CD4-positive, alpha-beta T cell treated with Interferon alpha-2 for 1 hour (primary cell): ENCODE data around the gene ADSS1.
A peak's percentile ranks its signal among the peaks of the same experiment; 100 is the strongest.
"Not testable (repeated sequence)": the region's sequence is repeated elsewhere in the genome, so short reads cannot be mapped to it uniquely, and the experiment has no call there.

ENCODE experiments used
- DNase-seq, 2 donors: peaks; one replicate each; pipeline ENCODE4 v3.0.0-alpha.2; 2020 to 2022

The ADSS1 gene

GRCh38 chr14:104717646-104718045 lies 6.4 kb upstream of the ADSS1 start:
- no peak for DNase-seq

- no peak for DNase-seq
Measured at GRCh38 chr14:104718147-104718546, 5.9 kb upstream of the ADSS1 start.

GRCh38 chr14:104718871-104719270 lies 5.2 kb upstream of the ADSS1 start:
- no peak for DNase-seq

DNA sequence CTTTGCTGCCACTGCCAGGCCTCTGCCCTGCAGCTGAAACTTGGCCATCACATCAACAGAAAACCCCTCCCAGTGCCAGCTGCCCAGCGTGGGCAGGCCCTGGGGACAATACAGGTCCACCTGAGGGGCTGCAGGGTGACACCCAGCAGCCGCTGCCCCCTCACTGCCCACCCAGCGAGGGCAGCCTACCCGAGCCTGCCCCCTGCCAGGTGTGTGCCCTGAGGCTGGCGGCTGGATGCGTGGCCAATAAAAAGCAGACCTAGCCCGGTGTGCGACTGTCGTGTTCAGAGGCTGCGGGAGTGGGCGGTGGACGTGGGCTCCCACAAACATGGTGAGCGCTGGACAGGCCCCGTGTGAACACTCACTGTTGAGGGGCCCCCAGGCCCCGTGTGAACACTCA lies 4.7 kb upstream of the ADSS1 start:
- DNase-seq, result no peak

GRCh38 chr14:104721505-104722431 lies 2.3 kb upstream of the ADSS1 start:
- DNase-seq, result no peak

DNA sequence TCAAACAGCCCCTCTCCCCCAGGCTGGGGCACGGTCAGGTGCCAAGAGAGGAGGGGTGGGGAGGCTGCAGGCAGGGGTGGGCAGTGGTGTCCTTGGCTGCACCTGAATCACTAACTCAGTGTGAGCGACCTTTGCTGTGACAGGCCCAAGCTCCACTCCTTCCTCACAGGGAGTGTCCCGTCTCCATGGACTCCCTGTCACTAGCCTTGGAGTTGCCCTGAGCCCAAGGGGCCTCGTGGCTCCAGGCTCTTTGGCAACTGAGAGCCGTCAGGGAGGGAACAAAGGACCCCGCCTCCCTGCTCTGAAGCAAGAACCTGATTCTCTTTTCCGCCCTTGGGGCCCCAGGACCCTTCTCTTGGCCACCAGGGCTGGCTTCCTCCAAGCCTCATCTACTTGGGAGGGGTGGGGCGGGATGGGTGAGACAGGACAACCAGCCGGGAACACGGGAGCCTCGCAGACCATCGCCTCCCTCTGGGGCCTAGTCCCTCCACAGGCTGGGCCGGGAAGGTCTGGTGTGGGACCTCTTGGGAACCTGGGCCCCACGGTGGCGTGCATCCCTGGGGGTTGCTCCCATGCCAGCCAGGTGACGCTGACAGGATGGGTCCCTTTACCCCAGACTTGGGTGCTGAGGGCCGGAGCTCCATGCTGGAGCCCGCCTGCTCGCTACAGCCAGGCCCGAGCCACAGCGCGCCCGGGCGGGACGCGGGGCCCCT lies 935 bp upstream of the ADSS1 start:
- no peak for DNase-seq

GRCh38 chr14:104724407-104724980 lies 465 bp downstream of the ADSS1 start:
- peak in 1 of 2 donors; percentile 17 for DNase-seq

DNA sequence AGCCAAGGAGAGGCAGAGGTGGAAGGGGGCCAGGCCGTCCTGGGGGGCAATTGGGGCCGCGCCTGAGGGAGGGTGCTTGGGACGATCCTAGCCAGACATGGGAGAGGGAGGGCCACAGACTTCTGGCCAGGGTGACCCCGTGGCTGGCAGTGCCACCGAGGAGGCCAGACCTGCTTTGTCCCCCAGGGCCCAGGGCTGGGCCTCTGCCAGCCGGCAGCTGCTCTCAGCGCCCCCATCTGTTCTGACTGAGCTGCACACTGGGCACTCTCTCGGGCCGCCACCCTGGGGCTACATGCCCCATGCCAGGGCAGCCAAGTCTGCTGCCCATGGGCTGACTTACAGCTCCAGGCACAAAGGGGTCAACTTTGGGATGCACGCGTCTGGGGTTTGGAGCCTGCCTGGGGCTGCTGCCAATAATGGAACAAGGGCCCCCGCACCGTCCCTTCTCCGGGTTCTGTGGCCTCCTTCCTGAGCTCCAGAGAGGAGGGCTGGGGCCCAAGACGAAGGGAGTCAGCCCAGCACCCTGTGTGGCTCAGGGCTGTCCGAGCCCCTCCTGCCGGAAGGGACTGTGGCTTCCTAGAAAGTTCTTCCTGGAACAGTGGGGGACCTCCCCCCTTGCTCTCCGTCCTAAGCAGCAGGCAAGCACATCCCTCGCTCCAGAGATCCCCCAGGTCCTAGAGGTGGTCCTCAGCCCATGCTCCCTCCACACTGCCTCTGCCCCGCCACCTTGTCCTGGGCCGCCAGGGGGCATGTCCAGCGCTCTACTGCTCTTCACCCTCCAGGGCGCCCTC lies 1.1 kb downstream of the ADSS1 start:
- DNase-seq, result no peak

DNA sequence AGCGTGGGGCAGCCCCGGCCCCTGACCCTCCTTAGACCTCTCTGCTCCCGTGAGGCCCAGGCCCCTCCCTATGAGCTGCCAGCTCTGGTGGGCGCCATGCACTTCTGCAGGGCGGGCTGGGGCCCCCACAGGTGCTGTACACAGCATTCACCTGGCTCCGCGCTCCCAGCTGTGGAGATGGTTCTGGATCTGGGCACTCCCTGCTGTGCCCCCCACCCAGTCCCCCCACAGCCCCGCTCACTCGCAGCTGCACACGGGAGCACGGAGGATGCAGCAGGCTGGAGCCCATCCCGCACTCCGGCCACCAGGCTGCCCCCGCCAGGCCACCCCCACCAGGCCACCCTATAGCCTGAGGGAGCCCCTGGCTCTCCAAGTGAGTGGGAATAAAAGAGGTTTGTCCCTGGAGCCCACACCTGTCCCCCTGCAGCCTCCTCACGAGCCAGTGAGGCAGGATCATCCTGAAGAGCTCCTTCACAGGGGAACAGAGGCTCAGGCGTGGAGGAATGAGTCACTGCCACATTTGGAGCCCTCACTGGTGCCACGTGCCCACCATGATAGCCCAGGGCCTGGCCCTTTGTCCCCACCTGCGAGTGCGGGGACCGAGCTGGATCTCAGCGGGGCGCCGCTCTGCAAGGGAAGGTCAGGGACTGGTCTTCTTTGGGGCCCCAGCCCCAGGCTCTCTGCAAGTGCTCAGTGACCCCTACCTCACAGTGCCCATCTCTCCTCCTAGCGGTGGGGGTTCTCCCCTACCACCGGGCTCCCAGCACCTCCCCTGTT lies 1.9 kb downstream of the ADSS1 start:
- DNase-seq, result no peak

DNA sequence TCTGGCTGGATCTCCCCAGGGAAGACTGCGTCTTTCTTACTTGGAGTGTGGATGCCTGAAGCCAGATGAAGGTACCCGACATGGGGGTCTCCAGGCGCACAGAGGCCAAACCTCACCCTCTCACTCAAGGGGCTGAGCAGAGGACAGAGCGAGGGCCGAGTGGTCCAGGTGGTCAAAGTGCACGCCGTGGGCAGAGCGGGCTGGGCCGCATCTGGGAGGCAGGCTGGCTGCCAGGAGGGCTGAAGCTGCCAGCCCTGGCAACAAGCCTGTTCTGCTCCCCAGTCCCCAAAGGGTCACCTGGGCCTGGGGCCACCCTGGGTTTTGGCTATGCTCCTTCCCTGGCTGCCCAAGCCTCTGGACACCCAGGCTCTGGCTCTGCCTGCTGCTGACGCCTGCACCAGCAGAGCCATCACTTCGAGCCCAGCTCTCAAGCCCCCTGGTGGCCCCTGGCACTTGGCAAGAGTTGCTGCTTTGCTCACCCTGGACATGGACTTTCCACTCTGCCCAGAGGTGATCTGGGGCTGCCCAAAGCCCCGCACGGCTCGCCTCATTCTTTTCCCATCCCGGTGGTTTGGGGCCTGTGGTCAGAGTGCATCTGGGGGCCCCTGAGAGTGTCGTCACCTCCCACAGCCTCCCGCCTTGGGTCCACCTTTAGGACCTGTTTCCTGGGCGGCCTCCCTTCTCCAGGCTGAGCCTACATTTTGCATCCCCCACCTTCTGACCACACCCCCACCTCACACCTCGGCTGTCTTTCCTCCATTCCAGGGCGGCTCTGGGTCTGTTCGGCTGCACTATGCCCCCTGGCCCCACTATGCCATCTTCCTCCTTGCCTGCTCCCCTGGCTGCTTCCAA lies 2.8 kb downstream of the ADSS1 start:
- DNase-seq, result no peak

- no peak for DNase-seq
Measured at GRCh38 chr14:104728631-104729030, 4.6 kb downstream of the ADSS1 start.

DNA sequence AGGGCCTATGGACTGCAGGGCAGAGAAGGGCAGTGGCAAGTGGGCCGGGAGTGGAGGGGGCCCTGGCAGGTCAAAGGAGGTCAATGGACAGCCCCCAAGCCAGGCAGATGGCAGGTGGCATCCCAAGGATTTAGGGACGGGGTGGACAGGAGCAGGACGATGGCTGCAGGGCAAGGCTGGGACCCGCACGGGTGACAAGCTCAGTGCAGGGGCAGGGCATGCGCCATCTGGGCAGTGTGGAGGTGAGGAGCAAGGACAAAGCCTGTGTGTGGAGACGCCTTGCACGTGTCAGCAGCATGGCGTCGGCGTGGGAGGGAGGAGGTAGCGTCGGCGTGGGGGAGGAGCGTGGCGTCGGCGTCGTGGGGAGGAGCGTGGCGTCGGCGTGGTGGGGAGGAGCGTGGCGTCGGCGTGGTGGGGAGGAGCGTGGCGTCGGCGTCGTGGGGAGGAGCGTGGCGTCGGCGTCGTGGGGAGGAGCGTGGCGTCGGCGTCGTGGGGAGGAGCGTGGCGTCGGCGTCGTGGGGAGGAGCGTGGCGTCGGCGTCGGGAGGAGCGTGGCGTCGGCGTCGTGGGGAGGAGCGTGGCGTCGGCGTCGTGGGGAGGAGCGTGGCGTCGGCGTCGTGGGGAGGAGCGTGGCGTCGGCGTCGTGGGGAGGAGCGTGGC lies 5.3 kb downstream of the ADSS1 start:
- DNase-seq, result not testable (repeated sequence)

GRCh38 chr14:104729835-104730181 lies 5.8 kb downstream of the ADSS1 start:
- no peak for DNase-seq

DNA sequence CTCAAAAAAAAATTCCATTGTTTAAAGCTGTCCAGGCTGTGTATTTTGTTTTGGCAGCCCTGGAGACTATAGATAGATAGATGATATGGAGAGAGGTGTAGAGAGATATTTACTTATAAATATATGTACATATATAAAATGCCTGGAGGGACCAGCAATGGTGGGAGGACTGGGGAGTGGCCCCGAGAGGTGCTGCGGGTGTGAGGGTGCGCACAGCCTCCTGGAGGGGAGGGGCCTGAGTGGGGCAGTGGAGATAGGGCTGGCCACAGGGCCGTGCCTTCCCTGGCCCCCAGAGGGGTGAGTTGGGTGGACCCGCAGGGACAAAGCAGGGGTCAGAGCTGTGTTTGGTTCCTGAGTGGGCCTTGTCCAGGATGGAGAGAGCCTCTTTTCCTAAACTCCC lies 6.5 kb downstream of the ADSS1 start:
- no peak for DNase-seq

DNA sequence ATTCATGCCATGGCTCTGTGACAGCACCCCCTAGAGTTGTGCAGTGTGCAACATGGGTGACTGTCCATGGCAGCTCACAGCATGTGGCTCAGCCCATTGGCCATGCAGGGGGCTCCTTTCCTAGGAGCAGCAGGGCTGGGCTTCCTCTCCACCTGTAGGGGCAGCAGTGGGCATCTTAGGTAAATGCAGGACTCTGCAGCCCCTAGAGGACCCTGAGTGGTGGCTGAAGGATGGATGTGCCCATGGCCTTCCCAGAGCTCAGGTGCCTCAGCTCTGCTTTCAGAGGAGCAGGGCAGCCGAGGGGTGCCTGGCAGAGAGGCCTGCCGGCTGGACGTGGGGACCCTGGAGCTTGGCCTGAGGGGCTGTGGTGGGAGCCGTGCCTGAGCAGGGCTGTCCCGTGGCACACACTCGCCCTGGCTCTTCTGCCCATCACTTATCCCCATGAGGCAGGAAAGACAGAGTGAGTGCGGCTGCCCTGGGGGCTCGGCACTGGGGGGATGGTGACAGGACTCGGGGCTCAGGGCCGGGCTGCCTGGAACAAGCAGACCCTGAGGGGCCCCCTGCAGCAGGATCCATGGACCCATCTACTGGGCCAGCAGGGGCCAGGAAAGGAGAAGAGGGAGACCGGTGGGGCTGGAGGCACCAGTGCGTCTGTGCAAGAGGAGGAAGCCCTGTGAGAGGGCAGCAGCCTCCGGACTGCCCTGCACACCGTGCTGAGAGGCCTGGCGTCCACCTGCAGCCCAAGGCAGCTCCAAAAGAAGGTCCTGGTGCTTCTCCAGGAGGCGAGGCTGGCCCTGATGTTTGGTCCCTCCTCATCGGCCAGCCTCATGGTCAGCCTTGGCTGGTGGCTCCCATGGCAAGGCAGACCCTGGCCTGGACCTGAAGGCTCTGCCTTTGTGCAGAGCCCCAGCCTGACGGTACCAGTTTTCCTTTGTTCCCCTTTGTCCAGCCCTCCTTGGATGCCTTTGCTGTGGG lies 7.6 kb downstream of the ADSS1 start:
- DNase-seq, result no peak

DNA sequence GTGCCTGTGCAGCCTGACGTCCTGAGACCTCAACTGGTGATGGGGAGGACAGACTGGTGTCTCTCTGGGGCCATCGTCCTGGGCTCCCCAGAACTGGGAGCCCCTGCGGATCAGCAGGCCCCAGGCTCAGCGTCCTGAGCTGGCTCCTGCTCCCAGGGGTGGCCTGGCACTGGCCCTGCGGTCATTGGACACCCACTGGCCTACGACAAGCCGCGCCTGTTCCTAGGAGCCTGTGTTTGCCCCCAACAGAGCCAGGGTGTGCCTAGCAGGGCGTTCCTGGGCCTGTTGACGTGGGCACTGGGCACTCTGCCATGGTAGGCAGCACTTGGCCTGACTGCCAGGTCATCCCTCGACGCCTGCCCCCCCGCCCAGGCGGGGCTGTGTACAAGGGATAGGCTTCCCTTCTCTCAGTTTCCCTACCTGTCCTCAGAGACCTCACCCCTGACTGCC lies 8.4 kb downstream of the ADSS1 start:
- no peak for DNase-seq

DNA sequence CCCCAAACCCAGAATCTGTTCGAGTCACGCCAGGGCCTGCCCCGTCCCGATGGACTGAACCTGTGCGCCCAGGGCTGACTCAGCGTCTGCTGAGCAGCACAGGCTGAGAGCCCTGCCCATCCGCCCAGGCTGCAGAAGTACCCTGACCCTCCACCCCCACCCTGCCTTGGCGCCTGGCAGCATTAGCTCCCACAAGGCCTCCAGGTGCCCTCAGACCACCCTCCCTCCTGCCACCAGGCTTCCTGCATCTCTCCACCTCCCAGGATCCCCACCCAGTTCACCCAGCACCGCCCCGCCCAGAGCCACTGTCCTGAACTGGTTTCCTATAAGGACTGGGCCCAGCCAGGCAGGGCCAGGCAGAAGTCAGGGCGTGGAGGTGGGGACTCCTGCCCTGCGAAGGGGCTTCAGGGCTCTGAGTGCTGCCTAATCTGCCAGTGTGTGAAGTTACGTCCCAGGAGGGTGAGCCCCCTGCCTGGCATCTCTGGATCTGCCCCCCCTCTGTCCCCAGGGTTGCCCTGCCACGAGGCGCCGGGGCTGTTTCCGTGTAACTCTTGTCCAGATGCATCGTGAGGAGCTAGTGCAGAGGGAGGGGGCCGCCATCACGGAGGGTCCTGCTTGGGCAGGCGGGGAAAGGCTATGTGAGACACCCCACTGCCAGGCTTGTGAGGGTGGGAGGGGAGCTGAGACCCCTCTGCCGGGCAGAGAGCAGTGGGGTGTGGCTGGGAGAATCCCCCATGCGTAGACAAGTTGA lies 9.1 kb downstream of the ADSS1 start:
- no peak for DNase-seq

- no peak for DNase-seq
Measured at GRCh38 chr14:104734051-104734587, 10.1 kb downstream of the ADSS1 start.
